T-helper 2 cell treated with Interferon-gamma antibody and Interleukin-4, amounts not matched to agents 100 ng/mL and 5 ng/mL, for 36 hours (primary cell): ENCODE results near the gene HGF. TPM values are rescaled to one million over a fixed set of nuclear protein-coding genes. Genes with fewer than 3 reads are reported as not detected.
"Not testable (repeated sequence)": the region's sequence is repeated elsewhere in the genome, so short reads cannot be mapped to it uniquely, and the experiment has no call there.

Experiments used
- intact Hi-C: fragments of 100-400 bp; cut with micrococcal nuclease; formaldehyde crosslinking; loops from one replicate; pipeline ENCODE4 v1.15.1; 2023
- total RNA-seq: library from RNA; stranded (reverse); gene quantifications from 2 replicates; pipeline ENCODE4 v1.2.3, GENCODE V29; 2022

The HGF gene
- total RNA-seq, result not detected in 2 replicates

GRCh38 chr7:81769891-81770727 lies at the start of gene HGF:
TSS of gene HGF (minus strand) at chr7:81770047. CDS start at chr7:81769971, 76 bp downstream.
- intact Hi-C loops, result no loop called here

GRCh38 chr7:81816312-81816711 lies 46.5 kb upstream of the HGF start:
- intact Hi-C loops, result no loop called here

- intact Hi-C loops, result not testable (repeated sequence)
Measured at GRCh38 chr7:81812866-81813476, 43.1 kb upstream of the HGF start.

- intact Hi-C loops, result no loop called here
Measured at GRCh38 chr7:81811956-81812865, 42.4 kb upstream of the HGF start.

GRCh38 chr7:81810476-81811155 lies 40.8 kb upstream of the HGF start:
- intact Hi-C loops, result no loop called here

GRCh38 chr7:81808310-81808709 lies 38.5 kb upstream of the HGF start:
- intact Hi-C loops, result not testable (repeated sequence)

GRCh38 chr7:81803267-81803666 lies 33.4 kb upstream of the HGF start:
- intact Hi-C loops, result no loop called here

- intact Hi-C loops, result no loop called here
Measured at GRCh38 chr7:81802251-81802650, 32.4 kb upstream of the HGF start.

- intact Hi-C loops, result no loop called here
Measured at GRCh38 chr7:81801532-81801931, 31.7 kb upstream of the HGF start.

- intact Hi-C loops, result no loop called here
Measured at GRCh38 chr7:81791568-81792518, 22.0 kb upstream of the HGF start.

- intact Hi-C loops, result no loop called here
Measured at GRCh38 chr7:81790686-81791085, 20.8 kb upstream of the HGF start.

GRCh38 chr7:81790120-81790500 lies 20.3 kb upstream of the HGF start:
- intact Hi-C loops, result no loop called here

- intact Hi-C loops, result no loop called here
Measured at GRCh38 chr7:81789406-81790119, 19.7 kb upstream of the HGF start.

GRCh38 chr7:81788246-81788645 lies 18.4 kb upstream of the HGF start:
- intact Hi-C loops, result no loop called here

GRCh38 chr7:81783818-81784217 lies 14.0 kb upstream of the HGF start:
- intact Hi-C loops, result no loop called here

- intact Hi-C loops, result no loop called here
Measured at GRCh38 chr7:81780914-81781693, 11.3 kb upstream of the HGF start.

- intact Hi-C loops, result no loop called here
Measured at GRCh38 chr7:81779706-81780105, 9.9 kb upstream of the HGF start.

- intact Hi-C loops, result no loop called here
Measured at GRCh38 chr7:81777697-81778096, 7.8 kb upstream of the HGF start.
